Activated CD8-positive, alpha-beta memory T cell treated with anti-CD3 and anti-CD28 coated beads for 36 hours (primary cell): ENCODE measurements around the gene USP48. TPM values are rescaled to one million over a fixed set of nuclear protein-coding genes. Genes with fewer than 3 reads are reported as not detected.

ENCODE experiments used
- CTCF ChIA-PET: fragments of 350-600 bp; sonication (Branson Sonifier 250); formaldehyde crosslinking; loops from one replicate; lab custom pipeline; 2021; ENCODE audit warnings: antibody characterized with exemption; lab: Charles Lee
- POLR2A ChIA-PET: fragments of 350-600 bp; sonication (Branson Sonifier 250); formaldehyde crosslinking; loops from one replicate; lab custom pipeline; 2021; ENCODE audit warnings: antibody characterized with exemption; lab: Charles Lee
- total RNA-seq, 2 experiments: library from RNA; stranded (reverse); gene quantifications; one replicate each; pipeline ENCODE4 v1.2.3, GENCODE V29; 2021

Gene USP48
- total RNA-seq, 2 experiments from 2014 or later = 58.8 to 61.1 TPM

- POLR2A ChIA-PET = no interaction called here
- CTCF ChIA-PET = no interaction called here
These were observed 61.5 kb downstream of the USP48 start for GRCh38 chr1:21721295-21721985.

- POLR2A ChIA-PET = no interaction called here
- CTCF ChIA-PET = no interaction called here
These were observed 66.8 kb downstream of the USP48 start for GRCh38 chr1:21716169-21716568.

GRCh38 chr1:21707891-21708290 lies 75.1 kb downstream of the USP48 start:
- ChIA-PET POLR2A (no interaction called here), CTCF (no interaction called here)

- ChIA-PET CTCF (no interaction called here), POLR2A (no interaction called here)
These were observed 75.7 kb downstream of the USP48 start for GRCh38 chr1:21707086-21707840.

GRCh38 chr1:21706151-21706835 lies 76.7 kb downstream of the USP48 start:
- CTCF ChIA-PET = no interaction called here

GRCh38 chr1:21705303-21705980 lies 77.5 kb downstream of the USP48 start:
- CTCF ChIA-PET = no interaction called here

More at GRCh38 chr1:21706151-21706835, 76.7 kb downstream of the USP48 start:
- POLR2A ChIA-PET = no interaction called here

GRCh38 chr1:21704145-21704544 lies 78.8 kb downstream of the USP48 start:
- ChIA-PET CTCF (interaction anchor here (0.7 kb wide), 1 partner anchor 280 kb away, joined by 3 read pairs; no protein-coding TSS in a partner anchor), POLR2A (no interaction called here)

More at GRCh38 chr1:21705303-21705980, 77.5 kb downstream of the USP48 start:
- POLR2A ChIA-PET = no interaction called here

DNA sequence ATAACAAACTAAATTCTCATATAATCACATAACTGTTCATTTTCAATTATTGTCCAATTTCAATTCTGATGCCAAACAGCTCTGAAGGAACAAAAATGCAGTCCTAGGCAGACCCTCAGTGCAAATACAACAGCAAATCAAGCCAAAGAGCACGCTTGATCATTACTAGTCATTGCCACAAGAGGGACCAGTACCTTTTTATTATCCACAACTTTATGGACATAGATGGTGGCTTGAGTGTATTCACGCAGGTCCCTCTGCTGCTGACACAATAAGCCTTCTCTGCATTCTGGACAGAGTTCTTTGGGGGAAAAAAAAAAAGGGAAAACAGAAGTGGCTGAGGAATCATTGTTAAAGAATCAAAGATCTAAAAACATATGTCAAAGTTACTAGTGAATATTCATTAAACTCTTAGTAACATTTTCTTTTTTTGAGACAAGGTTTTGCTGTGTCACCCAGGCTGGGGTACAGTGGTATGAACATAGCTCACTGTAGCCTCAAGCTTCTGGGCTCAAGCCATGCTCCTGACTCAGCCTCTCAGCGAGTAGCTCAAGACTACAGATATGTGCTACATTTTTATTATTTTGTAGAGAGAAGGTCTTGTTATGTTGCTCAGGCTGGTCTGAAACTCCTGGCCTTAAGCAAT lies 79.5 kb downstream of the USP48 start:
- POLR2A ChIA-PET = no interaction called here
- CTCF ChIA-PET = interaction anchor here (0.7 to 0.9 kb wide), 2 partner anchors 260 to 280 kb away, joined by 3 to 4 read pairs; no protein-coding TSS in a partner anchor

DNA sequence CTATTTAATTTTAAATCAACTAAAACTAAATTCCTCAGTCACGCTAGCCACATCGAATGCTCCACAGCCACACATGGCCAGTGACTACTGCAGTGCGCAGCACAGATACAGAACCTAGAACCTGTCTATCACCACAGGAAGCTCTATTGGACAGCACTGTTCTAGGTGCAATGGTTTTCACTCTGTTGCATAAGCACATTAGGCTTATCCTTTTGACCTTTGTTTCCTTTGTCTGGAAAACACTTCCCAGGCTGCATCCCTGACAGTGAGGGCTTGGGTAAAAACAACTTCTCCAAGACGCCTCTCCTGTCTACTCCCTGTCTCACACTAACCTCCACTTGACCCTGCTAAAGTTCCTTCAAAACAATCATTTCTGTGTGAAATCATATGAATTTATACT lies 80.2 kb downstream of the USP48 start:
- ChIA-PET CTCF (interaction anchor here (0.9 kb wide), 1 partner anchor 261 kb away, joined by 4 read pairs; no protein-coding TSS in a partner anchor), POLR2A (no interaction called here)

DNA sequence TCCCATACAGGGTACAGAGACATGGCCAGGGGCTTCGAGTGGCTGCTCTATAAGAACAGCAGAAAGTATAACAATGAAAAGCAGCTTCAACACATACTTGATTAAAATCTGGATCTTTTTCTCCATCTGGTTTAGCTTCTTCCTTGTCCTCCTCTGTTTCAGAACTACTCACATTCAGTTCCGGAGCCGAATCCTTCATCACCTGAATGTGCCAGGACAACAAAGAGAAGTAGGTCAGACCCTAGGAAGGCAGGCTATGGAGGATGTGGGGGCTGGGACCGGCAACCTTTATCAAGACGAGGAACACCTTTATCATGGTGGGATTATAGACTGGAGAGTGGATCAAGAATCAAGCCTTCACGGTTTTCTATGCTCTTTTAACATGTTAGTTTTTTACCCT lies 81.5 kb downstream of the USP48 start:
- ChIA-PET CTCF (interaction anchor here (1.0 kb wide), 1 partner anchor 255 kb away, joined by 4 read pairs; no protein-coding TSS in a partner anchor), POLR2A (no interaction called here)

DNA sequence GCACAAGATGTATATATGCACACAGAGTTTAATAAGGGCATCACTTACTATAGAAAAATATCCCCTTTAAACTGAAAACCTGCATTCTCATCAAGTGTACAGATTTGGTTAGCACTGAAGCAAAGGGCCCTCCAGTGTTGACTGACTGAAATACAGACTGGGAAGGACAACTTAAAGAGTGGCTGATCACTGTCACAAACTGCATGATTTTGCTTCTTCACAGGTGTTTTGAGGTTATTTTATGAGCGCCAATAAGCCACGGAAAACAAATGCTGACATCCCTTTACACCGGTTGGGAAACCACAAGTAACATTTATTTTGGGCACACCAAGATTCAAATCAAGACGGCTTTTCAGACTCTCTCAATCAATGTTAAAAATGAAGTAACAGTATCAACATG lies 82.9 kb downstream of the USP48 start:
- ChIA-PET POLR2A (no interaction called here), CTCF (interaction anchor here (0.6 kb wide), 1 partner anchor 379 kb away, joined by 3 read pairs; no protein-coding TSS in a partner anchor)

DNA sequence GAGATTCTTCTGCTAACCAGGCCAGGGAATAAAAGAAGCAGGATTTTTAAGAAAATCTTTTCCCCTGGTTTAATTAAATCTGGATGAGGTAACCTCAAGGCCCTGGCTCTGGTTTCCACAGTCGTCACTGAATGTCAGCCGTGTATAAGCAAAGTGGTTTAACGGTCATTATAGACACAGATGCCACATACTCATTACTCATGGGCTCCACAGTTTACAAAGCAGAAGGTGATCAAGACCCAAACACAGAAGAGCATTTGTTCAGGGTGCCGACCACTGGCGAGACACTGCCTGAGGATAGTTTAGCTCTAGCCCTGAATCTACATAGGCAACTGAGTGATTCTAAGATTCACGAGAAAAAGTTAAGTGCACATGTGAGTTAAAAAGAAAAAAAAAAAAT lies 86.0 kb downstream of the USP48 start:
- POLR2A ChIA-PET = no interaction called here
- CTCF ChIA-PET = interaction anchor here (0.7 kb wide), 1 partner anchor 31 kb away, joined by 3 read pairs; no protein-coding TSS in a partner anchor

- ChIA-PET CTCF (no interaction called here), POLR2A (no interaction called here)
These were observed 89.2 kb downstream of the USP48 start for GRCh38 chr1:21693732-21694131.

DNA sequence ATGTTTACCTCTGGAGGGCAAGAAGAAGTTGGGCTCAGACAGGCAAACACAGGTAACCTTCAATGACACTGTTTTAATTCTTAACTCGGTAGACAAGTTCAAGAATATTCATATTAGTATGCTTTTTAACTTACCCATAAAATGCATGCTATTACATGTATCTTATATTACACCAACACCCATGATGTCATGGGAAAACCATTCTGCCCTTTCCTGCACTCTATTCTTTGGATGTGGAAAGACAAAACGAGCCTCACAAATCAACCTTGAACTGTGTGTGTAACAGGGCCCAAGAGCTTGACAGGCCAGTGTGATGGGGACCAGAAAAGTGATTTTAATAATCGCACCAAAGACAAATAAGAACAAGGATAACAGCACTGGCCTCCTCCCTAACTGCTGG lies 91.2 kb downstream of the USP48 start:
- POLR2A ChIA-PET = no interaction called here
- CTCF ChIA-PET = no interaction called here

DNA sequence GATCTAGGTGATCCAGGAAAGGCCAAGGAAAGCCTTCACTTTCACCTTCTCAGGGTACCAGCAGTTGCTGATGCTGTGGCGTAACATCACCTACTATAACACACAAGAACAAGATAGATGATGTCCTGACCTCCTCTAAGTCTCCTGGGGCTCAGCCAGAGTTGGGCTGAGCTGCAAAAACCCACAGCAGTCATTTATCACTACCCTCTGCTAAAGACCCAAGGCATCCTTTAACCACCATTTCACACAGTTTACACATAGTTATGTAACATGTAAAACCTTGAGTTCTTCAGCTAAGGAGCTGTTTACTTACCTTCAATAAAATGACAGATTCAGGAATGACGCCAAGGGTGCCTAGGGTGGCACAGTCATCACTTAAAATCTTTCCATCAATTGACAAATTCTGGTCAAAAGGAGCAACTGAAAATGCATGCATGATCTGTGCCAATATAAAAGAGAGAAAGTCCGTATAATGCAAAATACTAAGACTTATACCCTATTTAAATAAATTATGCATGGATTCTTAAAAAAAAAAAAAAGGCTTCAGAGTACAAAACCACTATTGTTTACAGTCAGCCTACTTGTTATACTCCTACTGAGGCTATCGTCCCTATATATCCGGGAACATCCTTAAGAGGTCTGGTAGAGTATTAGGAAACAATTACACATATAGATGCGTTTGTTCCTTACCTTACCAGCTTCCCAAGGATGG lies 93.1 kb downstream of the USP48 start:
- CTCF ChIA-PET = interaction anchor here (0.7 to 1.3 kb wide), 2 partner anchors 17 to 544 kb away, joined by 3 to 6 read pairs; no protein-coding TSS in a partner anchor
- POLR2A ChIA-PET = interaction anchor here (0.7 kb wide), 1 partner anchor 41 kb away, joined by 7 read pairs; no protein-coding TSS in a partner anchor

DNA sequence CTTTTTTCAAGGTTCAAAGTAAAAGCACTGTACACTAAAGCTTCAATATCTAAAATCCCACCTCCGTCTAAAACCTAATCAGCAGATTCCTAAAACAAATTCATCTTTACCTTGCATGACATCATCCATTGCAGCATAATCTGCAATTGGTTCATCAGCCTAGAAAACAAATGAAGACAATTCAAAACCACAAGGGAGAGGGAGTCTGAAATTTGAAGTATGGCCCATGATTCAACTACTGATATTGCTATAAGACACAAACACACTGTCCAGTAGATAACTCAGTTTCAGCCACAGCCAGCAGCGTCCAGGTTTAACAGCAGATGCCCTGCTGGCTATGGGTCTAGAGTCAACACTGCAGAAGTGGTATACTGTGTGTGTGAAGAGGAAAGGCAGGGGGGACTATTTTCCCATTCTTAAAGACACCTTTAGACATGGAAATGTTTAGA lies 95.8 kb downstream of the USP48 start:
- POLR2A ChIA-PET = no interaction called here
- CTCF ChIA-PET = no interaction called here

GRCh38 chr1:21685946-21686678 lies 96.8 kb downstream of the USP48 start:
- POLR2A ChIA-PET = no interaction called here
- CTCF ChIA-PET = no interaction called here
